IMR-90 (cell line): ENCODE data around the gene CCDC43. TPM values are rescaled to one million over a fixed set of nuclear protein-coding genes. Genes with fewer than 3 reads are reported as not detected.

ENCODE experiments used
- ATAC-seq: fragments of 200-7000 bp; cut with Tn5 transposase; 2 replicates; pipeline ENCODE4 v1.9.1; 2020; ENCODE audit warnings: low read depth, mild to moderate bottlenecking, moderate library complexity
- BruUV-seq: library from RNA; stranded (reverse); fragments of 400-500 nt; replicated peaks from 2 replicates; lab custom pipeline; 2021; lab: Mats Ljungman, UMichigan
- CTCF ChIA-PET: fragments of 300-600 bp; formaldehyde crosslinking; extraction: SDS; loops from one replicate; lab custom pipeline; 2021; ENCODE audit warnings: antibody characterized with exemption; lab: Yijun Ruan, JAX
- POLR2A ChIA-PET: fragments of 300-600 bp; sonication (Branson Sonifier 250); formaldehyde crosslinking; loops from one replicate; lab custom pipeline; 2022; ENCODE audit warnings: antibody characterized with exemption; ENCODE audit not compliant: unreplicated experiment; lab: Charles Lee
- DNase-seq: peaks from one replicate; pipeline ENCODE4 v3.0.0; 2013
- H2AFZ ChIP-seq: replicated peaks from 2 replicates; pipeline ENCODE3; 2013; ENCODE audit warnings: low read length, mild to moderate bottlenecking; ENCODE audit not compliant: poor library complexity
- H2AK5ac ChIP-seq: 2 replicates; pipeline ENCODE4 v1.6.1; 2013; ENCODE audit warnings: low read depth, low read length, inconsistent platforms
- H2AK9ac ChIP-seq: replicated peaks from 2 replicates; pipeline ENCODE3; 2013; ENCODE audit warnings: mild to moderate bottlenecking, low read depth, low read length, moderate library complexity; ENCODE audit not compliant: poor library complexity
- H2BK120ac ChIP-seq: 2 replicates; pipeline ENCODE4 v1.6.1; 2013; ENCODE audit warnings: low read depth, low read length, inconsistent platforms
- H2BK15ac ChIP-seq: 3 replicates; pipeline ENCODE4 v1.6.1; 2013; ENCODE audit warnings: low read depth, low read length, inconsistent platforms
- H2BK20ac ChIP-seq: 2 replicates; pipeline ENCODE4 v1.6.1; 2013; ENCODE audit warnings: low read depth, mild to moderate bottlenecking, inconsistent platforms, low read length, moderate library complexity
- H2BK5ac ChIP-seq: 2 replicates; pipeline ENCODE4 v1.6.1; 2013; ENCODE audit warnings: mild to moderate bottlenecking, low read depth, low read length, inconsistent platforms; ENCODE audit not compliant: poor library complexity, severe bottlenecking
- H3K14ac ChIP-seq: replicated peaks from 2 replicates; pipeline ENCODE4 v1.6.1; 2013; ENCODE audit warnings: low read depth, low read length, inconsistent platforms
- H3K18ac ChIP-seq: 2 replicates; pipeline ENCODE4 v1.6.1; 2013; ENCODE audit warnings: low read depth, low read length, control low read depth
- H3K23ac ChIP-seq: 2 replicates; pipeline ENCODE4 v1.6.1; 2013; ENCODE audit warnings: low read depth, low read length, inconsistent platforms
- H3K27ac ChIP-seq: 2 replicates; pipeline ENCODE4 v1.5.1; 2013; ENCODE audit warnings: mild to moderate bottlenecking, control low read depth, low read length; ENCODE audit not compliant: insufficient read depth
- H3K27me3 ChIP-seq: 2 replicates; pipeline ENCODE4 v1.6.1; 2013; ENCODE audit warnings: low read length; ENCODE audit not compliant: control insufficient read depth, insufficient read depth
- H3K36me3 ChIP-seq: 2 replicates; pipeline ENCODE4 v1.6.1; 2013; ENCODE audit warnings: low read length, mixed read lengths; ENCODE audit not compliant: control insufficient read depth, insufficient read depth
- H3K4ac ChIP-seq: 2 replicates; pipeline ENCODE4 v1.6.1; 2013; ENCODE audit warnings: low read depth, low read length, inconsistent platforms
- H3K4me1 ChIP-seq: 2 replicates; pipeline ENCODE4 v1.6.1; 2013; ENCODE audit warnings: low read length, mixed read lengths; ENCODE audit not compliant: control insufficient read depth, insufficient read depth
- H3K4me2 ChIP-seq: 2 replicates; pipeline ENCODE4 v1.6.1; 2013; ENCODE audit warnings: low read depth, mild to moderate bottlenecking, control low read depth, low read length, moderate library complexity
- H3K4me3 ChIP-seq: 2 replicates; pipeline ENCODE4 v1.5.1; 2013; ENCODE audit warnings: low read depth, mild to moderate bottlenecking, control low read depth, low read length, moderate library complexity; ENCODE audit not compliant: insufficient read depth
- H3K56ac ChIP-seq: 2 replicates; pipeline ENCODE4 v1.6.1; 2013; ENCODE audit warnings: low read length, inconsistent platforms; ENCODE audit not compliant: insufficient read depth; ENCODE audit errors: extremely low read depth
- H3K79me1 ChIP-seq, 2 experiments: 2 replicates each; pipeline ENCODE4 v1.6.1; 2013; ENCODE audit warnings: low read length in 2 of 2, inconsistent platforms in 1 of 2, low read depth in 1 of 2
- H3K9ac ChIP-seq: 2 replicates; pipeline ENCODE4 v1.6.1; 2013; ENCODE audit warnings: low read depth, low read length, control low read depth
- H3K9me1 ChIP-seq: 2 replicates; pipeline ENCODE4 v1.6.1; 2013; ENCODE audit warnings: low read length, inconsistent platforms; ENCODE audit not compliant: insufficient read depth
- H3K9me3 ChIP-seq: 2 replicates; pipeline ENCODE4 v1.6.1; 2013; ENCODE audit warnings: low read length; ENCODE audit not compliant: control insufficient read depth, insufficient read depth
- H4K20me1 ChIP-seq: 2 replicates; pipeline ENCODE4 v1.6.1; 2013; ENCODE audit warnings: low read length, inconsistent platforms; ENCODE audit not compliant: insufficient read depth
- H4K5ac ChIP-seq: 2 replicates; pipeline ENCODE4 v1.6.1; 2013; ENCODE audit warnings: mild to moderate bottlenecking, low read depth, low read length, control low read depth
- H4K8ac ChIP-seq, 2 experiments: 2 replicates each; pipeline ENCODE4 v1.6.1; 2013; ENCODE audit warnings: low read depth in 2 of 2, low read length in 2 of 2, control low read depth in 1 of 2, inconsistent platforms in 1 of 2
- H4K91ac ChIP-seq: 2 replicates; pipeline ENCODE4 v1.6.1; 2013; ENCODE audit warnings: low read depth, low read length, inconsistent platforms; ENCODE audit not compliant: insufficient read depth
- BHLHE40 ChIP-seq: fragments of 150-350 bp; IDR thresholded peaks from 2 replicates; pipeline ENCODE4 v1.6.1; 2016; ENCODE audit warnings: mild to moderate bottlenecking, low read depth, low read length
- CEBPB ChIP-seq: IDR thresholded peaks from 2 replicates; pipeline ENCODE4 v1.6.1; 2012; ENCODE audit warnings: low read depth, low read length, improper control_type of control experiment
- ELK1 ChIP-seq: fragments of 150-350 bp; IDR thresholded peaks from 2 replicates; pipeline ENCODE4 v1.6.1; 2016; ENCODE audit warnings: low read depth, mild to moderate bottlenecking, low read length, moderate library complexity, borderline replicate concordance
- MAFK ChIP-seq: IDR thresholded peaks from 2 replicates; pipeline ENCODE4 v1.6.1; 2012; ENCODE audit warnings: low read depth, low read length, improper control_type of control experiment
- MXI1 ChIP-seq: IDR thresholded peaks from 2 replicates; pipeline ENCODE4 v1.6.1; 2012; ENCODE audit warnings: low read depth, mild to moderate bottlenecking, low read length, moderate library complexity, borderline replicate concordance
- POLR2A ChIP-seq: IDR thresholded peaks from 2 replicates; pipeline ENCODE4 v1.6.1; 2012; ENCODE audit warnings: mild to moderate bottlenecking, low read depth, low read length
- RAD21 ChIP-seq: IDR thresholded peaks from 2 replicates; pipeline ENCODE4 v1.6.1; 2012; ENCODE audit warnings: low read length, improper control_type of control experiment
- WGBS, 2 experiments: methylation state at CpG; one replicate each; pipeline versions ENCODE4 v1.1.5 to v1.1.7; 2013; ENCODE audit warnings: missing lambda C conversion rate in 2 of 2; ENCODE audit not compliant: insufficient read length in 1 of 2; ENCODE audit errors: extremely low coverage in 2 of 2; 5-methylcytosine and 5-hydroxymethylcytosine counted together
- dilution Hi-C: fragments of 300-500 bp; cut with HindIII; formaldehyde crosslinking; loops from one replicate; pipeline ENCODE4 v1.14.3; 2018; ENCODE audit warnings: low sequenced_read_pairs; ENCODE audit not compliant: unreplicated experiment
- in situ Hi-C: fragments of 300-500 bp; cut with MboI; formaldehyde crosslinking; loops from 3 replicates; pipeline ENCODE4 v1.14.3; 2019; ENCODE audit warnings: low sequenced_read_pairs, inconsistent platforms, mixed read lengths
- intact Hi-C: fragments of 100-400 bp; cut with micrococcal nuclease; formaldehyde crosslinking; loops from 2 replicates; pipeline ENCODE4 v1.10.0; 2022
- polyA plus RNA-seq, 3 experiments: library from polyadenylated mRNA; depleted of rRNA; stranded (reverse); fragments of >200 nt; gene quantifications; 2 replicates each; pipeline ENCODE4 v1.2.3, GENCODE V29; 2012; ENCODE audit warnings: low replicate concordance in 1 of 3
- total RNA-seq: library from RNA; depleted of rRNA; stranded (reverse); fragments of >200 nt; gene quantifications from 2 replicates; pipeline ENCODE4 v1.2.3, GENCODE V29; 2012

Gene CCDC43
- total and polyA plus RNA-seq, 2 of the 4 experiments (the other 2 are of a cell fraction): 11.3 to 20.8 TPM

GRCh38 chr17:44688200-44688599 lies 1.4 kb downstream of the CCDC43 start:
- Histone ChIP-seq H2BK120ac (no peak overlapping the region), H4K8ac (no peak overlapping the region), H3K4me1 (0 out of 2 replicates have a peak, but pooled peaks cover 3% of the 10 kb centered on the region), H2AK9ac (no peak overlapping the region), H2AK5ac (no peak overlapping the region), H2AFZ (no peak overlapping the region), H3K56ac (no peak overlapping the region), H3K79me1 (peaks cover 15 to 50% of the 10 kb centered on the region in 2 experiments), H2BK5ac (no peak overlapping the region), H3K23ac (no peak overlapping the region), H3K36me3 (no peaks in the 10 kb centered on the region; the same call in 1 of the 2 replicates), H4K20me1 (no peaks in the 10 kb centered on the region), H3K27me3 (no peaks in the 10 kb centered on the region), H3K4me2 (no peak overlapping the region), H3K9me1 (peaks cover 8% of the 10 kb centered on the region; the same call in 1 of the 2 replicates), H3K4ac (no peak overlapping the region), H4K91ac (no peak overlapping the region), H2BK15ac (no peak overlapping the region), H3K9ac (no peak overlapping the region), H4K5ac (no peak overlapping the region), H3K27ac (no peak overlapping the region), H3K14ac (no peak overlapping the region), H3K4me3 (no peak overlapping the region), H3K18ac (no peak overlapping the region), H2BK20ac (no peak overlapping the region), H3K9me3 (no peaks in the 10 kb centered on the region)
- no CpG with 5 or more reads among the region's 2 CpGs for WGBS, 2 experiments
- in situ Hi-C loops: no loop called here
- TF ChIP-seq BHLHE40: no peak
- no peak for TF ChIP-seq ELK1
- no peak for TF ChIP-seq CEBPB
- TF ChIP-seq MAFK: no peak
- TF ChIP-seq RAD21: no peak
- TF ChIP-seq POLR2A: no peak
- TF ChIP-seq MXI1: no peak
- DNase-seq: no peak
- dilution Hi-C loops: no loop called here
- BruUV-seq: no TSS peak
- POLR2A ChIA-PET: no interaction called here
- CTCF ChIA-PET: interaction anchor here (0.6 kb wide), 1 partner anchor 124 kb away, joined by 4 read pairs; no protein-coding TSS in a partner anchor
- ATAC-seq: no peak
- intact Hi-C loops: no loop called here
